DLD1 (cell line): ENCODE results near the gene EXOC7.

Experiments used
- in situ Hi-C: cut with HindIII; loops from 2 replicates; pipeline ENCODE4 v1.10.0; 2017; ENCODE audit warnings: low sequenced_read_pairs

Gene EXOC7

GRCh38 chr17:76138234-76138895, 34.8 kb upstream of the EXOC7 start:
- in situ Hi-C loops: no loop called here

- in situ Hi-C loops: no loop called here
Observed at GRCh38 chr17:76137351-76138233, 34.0 kb upstream of the EXOC7 start.

GRCh38 chr17:76137001-76137350, 33.4 kb upstream of the EXOC7 start:
- in situ Hi-C loops: no loop called here

GRCh38 chr17:76136276-76137000, 32.9 kb upstream of the EXOC7 start:
- in situ Hi-C loops: no loop called here

- in situ Hi-C loops: no loop called here
Observed at GRCh38 chr17:76135810-76136188, 32.2 kb upstream of the EXOC7 start.

- in situ Hi-C loops: no loop called here
Observed at GRCh38 chr17:76134911-76135809, 31.6 kb upstream of the EXOC7 start.

- in situ Hi-C loops: no loop called here
Observed at GRCh38 chr17:76132574-76133338, 29.2 kb upstream of the EXOC7 start.

- in situ Hi-C loops: no loop called here
Observed at GRCh38 chr17:76131692-76132573, 28.3 kb upstream of the EXOC7 start.

GRCh38 chr17:76131051-76131691, 27.6 kb upstream of the EXOC7 start:
- in situ Hi-C loops: no loop called here

- in situ Hi-C loops: no loop called here
Observed at GRCh38 chr17:76130473-76130872, 26.9 kb upstream of the EXOC7 start.

GRCh38 chr17:76125922-76126321, 22.3 kb upstream of the EXOC7 start:
- in situ Hi-C loops: no loop called here

- in situ Hi-C loops: no loop called here
Observed at GRCh38 chr17:76125391-76125675, 21.7 kb upstream of the EXOC7 start.

- in situ Hi-C loops: no loop called here
Observed at GRCh38 chr17:76124582-76125390, 21.2 kb upstream of the EXOC7 start.

GRCh38 chr17:76123749-76124581, 20.4 kb upstream of the EXOC7 start:
- in situ Hi-C loops: no loop called here

- in situ Hi-C loops: no loop called here
Observed at GRCh38 chr17:76123191-76123499, 19.6 kb upstream of the EXOC7 start.

GRCh38 chr17:76122431-76123190, 19.0 kb upstream of the EXOC7 start:
- in situ Hi-C loops: no loop called here
